Measurements from ENCODE around the gene SLPI.

DNA sequence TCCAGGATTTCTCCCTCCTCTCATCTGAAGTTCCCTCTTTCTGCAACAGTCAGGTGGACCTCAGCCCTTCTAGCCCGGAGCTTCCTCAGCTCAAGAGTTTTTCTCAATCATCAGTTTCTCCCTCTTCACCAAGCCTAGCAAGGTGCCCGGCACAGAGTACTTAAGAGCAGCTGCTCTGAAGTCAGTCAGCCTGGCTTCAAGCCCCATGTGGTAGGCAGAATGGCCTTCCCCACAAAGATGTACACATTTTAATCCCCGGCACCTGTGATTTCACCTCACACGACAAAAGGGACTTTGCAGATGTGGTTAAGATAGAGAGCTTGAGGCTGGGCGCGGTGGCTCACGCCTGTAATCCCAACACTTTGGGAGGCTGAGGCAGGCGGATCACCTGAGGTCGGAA, 37.2 kb upstream of the SLPI start:
- TF ChIP-seq, protein P1, sequence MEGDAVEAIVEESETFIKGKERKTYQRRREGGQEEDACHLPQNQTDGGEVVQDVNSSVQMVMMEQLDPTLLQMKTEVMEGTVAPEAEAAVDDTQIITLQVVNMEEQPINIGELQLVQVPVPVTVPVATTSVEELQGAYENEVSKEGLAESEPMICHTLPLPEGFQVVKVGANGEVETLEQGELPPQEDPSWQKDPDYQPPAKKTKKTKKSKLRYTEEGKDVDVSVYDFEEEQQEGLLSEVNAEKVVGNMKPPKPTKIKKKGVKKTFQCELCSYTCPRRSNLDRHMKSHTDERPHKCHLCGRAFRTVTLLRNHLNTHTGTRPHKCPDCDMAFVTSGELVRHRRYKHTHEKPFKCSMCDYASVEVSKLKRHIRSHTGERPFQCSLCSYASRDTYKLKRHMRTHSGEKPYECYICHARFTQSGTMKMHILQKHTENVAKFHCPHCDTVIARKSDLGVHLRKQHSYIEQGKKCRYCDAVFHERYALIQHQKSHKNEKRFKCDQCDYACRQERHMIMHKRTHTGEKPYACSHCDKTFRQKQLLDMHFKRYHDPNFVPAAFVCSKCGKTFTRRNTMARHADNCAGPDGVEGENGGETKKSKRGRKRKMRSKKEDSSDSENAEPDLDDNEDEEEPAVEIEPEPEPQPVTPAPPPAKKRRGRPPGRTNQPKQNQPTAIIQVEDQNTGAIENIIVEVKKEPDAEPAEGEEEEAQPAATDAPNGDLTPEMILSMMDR (IDR thresholded peaks at IDR 0.05; ENCODE audit: low read depth, low read length, poor library complexity, severe bottlenecking), result no peak
- TF ChIP-seq EZH2phosphoT487 (IDR thresholded peaks at IDR 0.05; ENCODE audit: borderline replicate concordance, low read length), result no peak
